ENCODE results near the gene CTSF.
"Not testable (repeated sequence)": the region's sequence is repeated elsewhere in the genome, so short reads cannot be mapped to it uniquely, and the experiment has no call there.

The CTSF gene

DNA sequence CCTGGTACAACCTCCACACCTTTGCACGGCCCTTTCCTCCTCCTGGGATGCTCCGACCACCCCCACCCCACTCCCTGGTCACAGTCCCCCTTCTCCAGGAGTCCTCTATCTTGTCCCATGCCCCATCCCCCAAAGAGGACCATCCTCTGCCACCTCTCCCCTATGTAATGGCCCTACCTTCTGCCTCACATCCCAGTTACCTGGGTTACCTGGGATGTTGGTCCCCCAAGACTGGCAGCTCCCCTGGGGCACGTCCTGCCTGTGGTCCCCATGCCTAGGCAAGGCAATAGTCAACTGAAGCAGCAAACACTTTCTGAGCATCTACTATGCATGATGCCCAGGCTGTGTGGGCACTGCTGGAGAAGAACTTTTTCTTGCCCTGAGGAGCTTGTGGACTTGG lies 13.0 kb downstream of the CTSF start:
- Mint-ChIP-seq H3K9me3 (no peaks in the 10 kb centered on the region), H3K4me3 (no peak overlapping the region), H3K4me1 (no peaks in the 10 kb centered on the region), H3K27ac (no peak overlapping the region), H3K36me3 (no peaks in the 10 kb centered on the region)
- ATAC-seq = no peak
- DNase-seq (ENCODE audit: low spot score in 2 of 2) = no peak

DNA sequence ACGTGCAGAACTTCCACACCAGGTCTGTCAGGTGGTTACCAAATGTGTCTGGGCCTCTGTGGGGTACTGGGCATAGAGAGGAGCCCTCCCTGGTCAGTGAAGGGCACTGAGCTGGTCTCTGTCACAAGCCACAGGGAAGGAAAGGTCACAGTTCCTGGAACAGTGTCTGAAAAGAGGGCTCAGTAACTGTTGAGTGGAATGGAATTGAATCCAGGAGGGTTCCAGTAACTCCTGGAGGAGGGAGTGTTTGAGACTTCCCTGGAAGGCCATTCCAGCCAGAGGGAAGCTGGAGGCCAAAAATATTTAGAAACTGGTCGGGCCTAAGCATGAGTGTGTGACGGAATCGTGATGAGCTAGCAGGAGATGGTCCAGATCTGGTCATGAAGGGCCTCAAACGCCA lies 13.8 kb downstream of the CTSF start:
- Mint-ChIP-seq H3K36me3 (no peaks in the 10 kb centered on the region), H3K4me1 (no peaks in the 10 kb centered on the region), H3K9me3 (no peaks in the 10 kb centered on the region), H3K4me3 (no peak overlapping the region), H3K27ac (no peak overlapping the region)
- ATAC-seq (no peak), DNase-seq (ENCODE audit: low spot score in 2 of 2) (no peak)

DNA sequence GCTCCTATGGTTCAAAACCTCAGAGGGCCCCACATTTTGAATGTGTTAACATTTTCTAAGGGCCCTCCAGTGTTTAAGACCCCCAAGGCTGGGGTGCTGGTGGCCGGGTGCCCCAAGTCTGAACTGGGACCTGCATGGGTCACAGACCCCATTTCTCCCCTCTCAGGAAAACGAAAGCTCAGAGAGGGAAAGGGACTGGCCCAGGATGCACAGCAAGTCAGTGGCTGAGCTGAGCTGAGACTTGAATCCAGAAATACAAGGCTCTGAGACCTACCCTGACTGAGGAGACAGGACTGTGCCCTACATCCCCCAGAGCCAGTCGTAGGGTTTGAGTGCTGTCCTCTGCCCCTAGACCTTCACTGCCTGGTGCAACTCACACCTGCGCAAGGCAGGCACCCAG lies 17.5 kb downstream of the CTSF start:
- Mint-ChIP-seq H3K4me3 (no peak overlapping the region), H3K27ac (no peak overlapping the region), H3K4me1 (peaks cover 9% of the 10 kb centered on the region), H3K9me3 (no peaks in the 10 kb centered on the region), H3K36me3 (no peaks in the 10 kb centered on the region)
- DNase-seq (ENCODE audit: low spot score in 2 of 2) (no peak), ATAC-seq (no peak)

DNA sequence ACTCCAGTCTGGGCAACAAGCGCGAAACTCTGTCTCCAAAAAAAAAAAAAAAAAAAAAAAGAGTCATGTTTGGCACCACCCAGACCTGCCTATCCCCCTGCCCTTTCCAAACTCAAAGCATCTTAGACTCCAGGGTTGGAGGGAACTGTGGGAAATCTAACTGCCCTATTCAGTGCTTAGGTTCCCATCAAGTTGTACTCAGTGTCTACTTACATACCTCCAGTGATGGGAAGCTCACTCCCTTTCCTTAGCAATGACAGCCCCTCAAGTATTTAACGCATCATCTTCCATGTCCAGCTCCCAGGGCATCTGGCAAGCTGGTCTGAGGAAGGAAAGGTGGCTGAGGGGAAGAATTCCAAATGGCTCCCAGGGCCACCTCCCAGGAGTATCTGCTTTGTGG lies 18.7 kb downstream of the CTSF start:
- H3K9me3 Mint-ChIP-seq = no peaks in the 10 kb centered on the region
- H3K4me3 Mint-ChIP-seq = no peak overlapping the region
- H3K4me1 Mint-ChIP-seq = peaks cover 15% of the 10 kb centered on the region
- ATAC-seq (no peak), DNase-seq (ENCODE audit: low spot score in 2 of 2) (no peak)
- H3K36me3 Mint-ChIP-seq = no peaks in the 10 kb centered on the region
- H3K27ac Mint-ChIP-seq = no peak overlapping the region

- Mint-ChIP-seq H3K4me1 (peaks cover 21% of the 10 kb centered on the region), H3K9me3 (no peaks in the 10 kb centered on the region), H3K4me3 (no peak overlapping the region), H3K36me3 (no peaks in the 10 kb centered on the region), H3K27ac (peak overlapping the region; percentile 1)
- DNase-seq (ENCODE audit: low spot score in 2 of 2) = no peak
- no peak for ATAC-seq
These were observed 19.4 kb downstream of the CTSF start for GRCh38 chr11:66548774-66549630.

DNA sequence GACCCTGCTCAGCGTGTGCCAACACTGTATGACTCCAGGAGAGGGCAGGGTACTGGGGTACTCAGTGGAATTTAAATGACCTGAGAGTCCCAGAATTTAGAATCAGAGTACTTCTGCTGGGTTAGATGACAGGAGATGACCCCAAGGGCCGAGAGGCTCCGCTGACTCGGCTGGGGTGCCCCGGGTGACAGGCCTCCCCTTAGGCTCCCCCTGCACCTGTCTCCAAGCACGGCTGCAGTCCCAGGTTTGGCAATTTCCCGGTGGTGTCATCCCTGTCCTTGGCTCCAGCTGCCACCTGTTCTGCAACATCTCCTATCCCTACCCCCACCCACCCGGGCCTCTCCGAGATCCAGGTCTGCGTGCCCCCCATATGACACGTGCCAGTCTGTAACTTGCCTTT lies 20.4 kb downstream of the CTSF start:
- Mint-ChIP-seq H3K4me3 (peak overlapping the region; percentile 82), H3K4me1 (peaks cover 31% of the 10 kb centered on the region), H3K36me3 (no peaks in the 10 kb centered on the region), H3K27ac (no peak overlapping the region), H3K9me3 (no peaks in the 10 kb centered on the region)
- no peak for DNase-seq (ENCODE audit: low spot score in 2 of 2)
- ATAC-seq = no peak

DNA sequence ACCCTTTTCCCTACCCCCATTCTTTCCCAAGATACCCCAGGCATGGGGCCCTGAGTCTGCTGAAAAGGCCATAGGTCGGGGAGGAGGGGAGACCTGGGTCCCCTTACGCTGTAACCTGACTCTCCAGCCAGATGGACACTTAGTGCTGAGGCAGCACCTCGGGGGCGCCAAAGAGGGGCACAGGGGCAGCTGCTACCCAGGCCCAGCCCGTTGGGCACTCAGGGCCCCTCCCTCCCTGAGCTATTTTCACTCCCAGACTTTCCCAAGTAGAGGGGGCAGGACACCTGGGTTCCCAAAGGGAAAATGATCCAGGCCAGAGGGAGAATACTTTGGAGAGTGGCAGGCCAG lies 20.8 kb downstream of the CTSF start:
- no peak for DNase-seq (ENCODE audit: low spot score in 2 of 2)
- H3K4me3 Mint-ChIP-seq = peak overlapping the region; percentile 82
- peaks cover 35% of the 10 kb centered on the region for H3K4me1 Mint-ChIP-seq
- ATAC-seq = no peak
- H3K9me3 Mint-ChIP-seq = no peaks in the 10 kb centered on the region
- peaks cover under 1% of the 10 kb centered on the region for H3K36me3 Mint-ChIP-seq
- H3K27ac Mint-ChIP-seq = no peak overlapping the region

DNA sequence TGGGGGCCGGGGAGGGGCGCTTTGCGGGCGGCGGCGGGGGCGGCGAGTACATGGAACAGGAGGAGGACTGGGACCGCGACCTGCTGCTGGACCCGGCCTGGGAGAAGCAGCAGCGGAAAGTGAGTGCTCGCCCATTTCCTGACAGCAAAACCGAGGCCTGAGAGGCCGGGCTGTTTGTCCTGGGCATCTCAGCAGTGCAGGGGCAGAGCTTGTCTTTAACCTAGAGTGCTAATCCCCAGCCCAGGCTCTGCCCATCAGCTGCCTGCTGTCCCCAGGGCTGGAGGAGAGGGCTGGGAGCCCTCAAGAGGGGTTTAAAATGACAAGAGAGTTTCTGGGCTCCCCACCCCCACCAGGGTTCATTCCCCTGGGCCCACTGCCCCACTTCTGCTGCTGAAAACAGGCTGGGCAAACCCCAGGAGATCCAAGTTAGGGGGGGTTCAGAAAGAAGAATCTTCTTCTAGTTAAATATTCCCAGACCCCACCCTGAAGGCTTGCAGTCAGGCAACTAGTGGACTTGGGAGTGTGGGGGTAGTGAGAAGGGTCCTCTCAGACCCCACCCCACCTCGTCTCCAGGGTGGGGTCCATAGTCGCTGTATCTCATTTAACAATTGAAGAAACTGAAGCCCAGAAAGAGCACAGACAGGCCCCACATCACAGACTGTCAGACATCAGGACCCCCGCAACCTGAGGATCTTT lies 21.3 kb downstream of the CTSF start:
- peaks cover 6% of the 10 kb centered on the region for H3K36me3 Mint-ChIP-seq
- H3K27ac Mint-ChIP-seq = peak overlapping the region; percentile 85
- H3K4me1 Mint-ChIP-seq = peaks cover 40% of the 10 kb centered on the region
- DNase-seq (ENCODE audit: low spot score in 2 of 2) (no peak), ATAC-seq (no peak)
- H3K9me3 Mint-ChIP-seq = no peaks in the 10 kb centered on the region
- peak overlapping the region; percentile 82 for H3K4me3 Mint-ChIP-seq

DNA sequence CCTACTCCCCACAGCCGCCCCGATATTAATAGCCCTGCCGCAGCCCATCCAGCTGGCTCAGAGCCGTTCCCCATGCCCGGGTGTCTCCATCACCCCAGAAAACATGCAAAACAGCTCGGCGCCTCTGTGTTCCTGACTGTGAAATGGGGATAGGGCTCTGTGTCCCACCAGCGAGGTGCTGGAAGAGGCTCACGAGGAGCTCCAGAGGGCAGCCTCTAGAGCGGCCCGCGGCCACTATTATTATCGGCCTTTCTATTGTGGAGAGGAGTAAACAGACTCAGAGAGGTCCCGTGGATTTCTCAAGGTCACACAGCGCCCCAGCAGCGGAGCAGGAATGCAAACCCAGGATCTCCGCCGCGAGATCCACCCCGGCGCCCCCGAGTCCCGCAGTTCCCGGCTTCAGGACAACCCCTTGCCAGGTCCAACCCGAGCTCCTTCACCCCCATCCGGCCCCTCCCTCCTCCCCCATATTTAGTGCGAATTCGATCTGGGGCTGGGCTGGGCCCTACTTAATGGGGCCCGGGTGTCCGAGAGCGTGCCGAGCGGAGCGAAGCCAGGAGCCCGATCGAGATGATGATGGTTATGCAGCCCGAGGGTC lies 21.9 kb downstream of the CTSF start, which contains the start of gene ACTN3:
Gene ACTN3, plus strand, starts transcription at position 536 of the 598 bp plus-strand sequence. Its CDS starts 35 bp downstream, at position 571.
- Mint-ChIP-seq H3K9me3 (no peaks in the 10 kb centered on the region), H3K4me3 (peak within 1 kb of the TSS; percentile 82), H3K36me3 (peaks cover 12% of the 10 kb centered on the region), H3K4me1 (peaks cover 47% of the 10 kb centered on the region), H3K27ac (peak within 1 kb of the TSS; percentile 85)
- ATAC-seq = peak; percentile 3
- DNase-seq (ENCODE audit: low spot score in 2 of 2) = no peak

DNA sequence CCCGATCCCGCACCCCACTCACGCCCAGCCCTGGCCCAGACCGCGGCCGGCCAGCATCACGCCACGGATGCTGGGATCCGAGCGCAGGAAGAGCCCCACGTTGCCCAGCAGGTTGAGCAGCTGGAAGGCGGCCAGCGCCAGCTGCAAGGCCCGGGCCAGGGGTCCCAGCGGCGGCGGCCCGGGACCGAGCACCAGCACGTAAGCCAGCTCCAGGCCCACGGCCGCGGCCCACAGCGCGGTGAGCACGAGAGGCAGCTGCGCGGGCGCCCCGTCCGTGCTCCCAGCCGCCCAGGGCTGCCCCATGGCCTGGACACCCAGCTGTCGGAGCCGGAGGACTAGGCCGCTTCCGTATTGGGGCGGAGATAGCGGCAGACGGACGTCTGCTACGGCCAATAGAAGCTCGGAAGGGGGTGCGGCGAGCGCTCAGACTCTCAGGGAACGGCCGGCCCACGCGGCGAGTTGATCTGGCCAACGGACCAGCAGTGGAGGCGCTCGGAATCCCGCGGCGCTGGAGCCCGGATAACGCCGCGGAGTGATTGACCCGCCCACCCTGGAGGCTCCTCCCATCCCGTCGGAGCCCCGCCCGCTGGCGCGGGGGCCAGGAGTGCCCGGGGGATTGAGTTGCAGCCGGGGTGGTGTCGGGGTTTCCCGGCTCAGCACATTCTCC lies 22.6 kb downstream of the CTSF start, which contains the start of gene ZDHHC24:
Gene ZDHHC24, minus strand, starts transcription at position 348 of the 667 bp plus-strand sequence. Its CDS starts 45 bp downstream, at position 303.
- Mint-ChIP-seq H3K4me1 (peaks cover 49% of the 10 kb centered on the region), H3K36me3 (peaks cover 19% of the 10 kb centered on the region), H3K9me3 (no peaks in the 10 kb centered on the region), H3K27ac (peak within 1 kb of the TSS; percentile 85), H3K4me3 (peak within 1 kb of the TSS; percentile 82)
- DNase-seq (ENCODE audit: low spot score in 2 of 2) = peak; percentile 90 to 97
- peak; percentile 92 for ATAC-seq

GRCh38 chr11:66544952-66545351 lies 23.5 kb downstream of the CTSF start:
- H3K36me3 Mint-ChIP-seq = peaks cover 27% of the 10 kb centered on the region
- peak overlapping the region; percentile 82 for H3K4me3 Mint-ChIP-seq
- ATAC-seq; DNase-seq (ENCODE audit: low spot score in 2 of 2); H3K9me3 Mint-ChIP-seq: not testable (repeated sequence)
- peak overlapping the region; percentile 85 for H3K27ac Mint-ChIP-seq
- peaks cover 49% of the 10 kb centered on the region for H3K4me1 Mint-ChIP-seq

- Mint-ChIP-seq H3K27ac (peak overlapping the region; percentile 90), H3K36me3 (peaks cover 38% of the 10 kb centered on the region), H3K4me1 (peaks cover 49% of the 10 kb centered on the region), H3K9me3 (no peaks in the 10 kb centered on the region), H3K4me3 (peak overlapping the region; percentile 82)
- peak; percentile 60 for ATAC-seq
- peak; percentile 38 to 79 for DNase-seq (ENCODE audit: low spot score in 2 of 2)
These were observed 24.9 kb downstream of the CTSF start for GRCh38 chr11:66543263-66544107.

- Mint-ChIP-seq H3K9me3 (no peaks in the 10 kb centered on the region), H3K4me3 (peak overlapping the region; percentile 82), H3K36me3 (peaks cover 48% of the 10 kb centered on the region), H3K27ac (peak overlapping the region; percentile 90), H3K4me1 (peaks cover 49% of the 10 kb centered on the region)
- DNase-seq (ENCODE audit: low spot score in 2 of 2) (no peak), ATAC-seq (no peak)
These were observed 26.0 kb downstream of the CTSF start for GRCh38 chr11:66542362-66542761.

- Mint-ChIP-seq H3K9me3 (no peaks in the 10 kb centered on the region), H3K4me1 (peaks cover 48% of the 10 kb centered on the region), H3K36me3 (peaks cover 52% of the 10 kb centered on the region), H3K4me3 (peak overlapping the region; percentile 82), H3K27ac (peak overlapping the region; percentile 90)
- no peak for ATAC-seq
- no peak for DNase-seq (ENCODE audit: low spot score in 2 of 2)
These were observed 26.5 kb downstream of the CTSF start for GRCh38 chr11:66541892-66542291.

Measured in stimulated activated effector memory CD8-positive, alpha-beta T cell treated with anti-CD3 and anti-CD28 coated beads, Interleukin-12 subunit alpha, Interleukin-12 subunit beta, amount 100 ng/mL, for 72 hours (primary cell).